ACC112 (cell line): ENCODE results near the gene MPDZ.

Experiments
- H2AFZ ChIP-seq: fragments of 200-600 bp; sonication (generic); one replicate; pipeline ENCODE4 v1.6.0; 2017; ENCODE audit warnings: antibody characterized with exemption, low read length; ENCODE audit not compliant: unreplicated experiment
- H3K27ac ChIP-seq: fragments of 200-600 bp; sonication (generic); 2 replicates; pipeline ENCODE4 v1.5.1; 2014; ENCODE audit warnings: low read depth, mild to moderate bottlenecking, antibody characterized with exemption, low read length, moderate library complexity
- H3K27me3 ChIP-seq: fragments of 200-600 bp; sonication (generic); 2 replicates; pipeline ENCODE4 v1.6.1; 2014; ENCODE audit warnings: mild to moderate bottlenecking, antibody characterized with exemption, low read length, moderate library complexity, mixed read lengths; ENCODE audit not compliant: insufficient read depth
- H3K36me3 ChIP-seq: fragments of 200-600 bp; sonication (generic); 2 replicates; pipeline ENCODE4 v1.6.1; 2016; ENCODE audit warnings: mild to moderate bottlenecking, antibody characterized with exemption, low read length, moderate library complexity, mixed read lengths; ENCODE audit not compliant: insufficient read depth
- H3K4me1 ChIP-seq: fragments of 200-600 bp; sonication (generic); one replicate; pipeline ENCODE4 v1.6.1; 2016; ENCODE audit warnings: low read length, mixed read lengths; ENCODE audit not compliant: insufficient read depth, unreplicated experiment, control insufficient read depth
- H3K4me3 ChIP-seq: fragments of 200-600 bp; sonication (generic); 2 replicates; pipeline ENCODE4 v1.5.1; 2014; ENCODE audit warnings: mild to moderate bottlenecking, low read depth, low read length
- H3K79me2 ChIP-seq: fragments of 200-600 bp; sonication (generic); one replicate; pipeline ENCODE4 v1.6.0; 2016; ENCODE audit warnings: low read length; ENCODE audit not compliant: control insufficient read depth, unreplicated experiment, insufficient read depth

MPDZ gene

GRCh38 chr9:13063880-13064459 lies 215.5 kb downstream of the MPDZ start:
- Histone ChIP-seq H3K4me3 (no peak overlapping the region), H2AFZ (no peak overlapping the region), H3K27me3 (peaks cover 34% of the 10 kb centered on the region), H3K36me3 (no peaks in the 10 kb centered on the region), H3K4me1 (no peaks in the 10 kb centered on the region), H3K79me2 (no peaks in the 10 kb centered on the region), H3K27ac (no peak overlapping the region)

GRCh38 chr9:13061390-13061789 lies 218.1 kb downstream of the MPDZ start:
- no peak overlapping the region for H3K27ac ChIP-seq
- no peaks in the 10 kb centered on the region for H3K36me3 ChIP-seq
- H2AFZ ChIP-seq = no peak overlapping the region
- H3K27me3 ChIP-seq = peaks cover 34% of the 10 kb centered on the region
- no peaks in the 10 kb centered on the region for H3K4me1 ChIP-seq
- H3K4me3 ChIP-seq = no peak overlapping the region
- no peaks in the 10 kb centered on the region for H3K79me2 ChIP-seq
